ENCODE measurements around the gene ARHGEF10L. TPM values are rescaled to one million over a fixed set of nuclear protein-coding genes. Genes with fewer than 3 reads are reported as not detected.

The ARHGEF10L gene
- total RNA-seq, 1 experiment from 2014 or later, result 11.2 TPM

- TF ChIP-seq EZH2phosphoT487 (IDR thresholded peaks at IDR 0.05; ENCODE audit: borderline replicate concordance, low read length) (no peak), EZH2 (IDR thresholded peaks at IDR 0.05; ENCODE audit: low read length, unreplicated experiment) (no peak)
- ChIA-PET CTCF (no interaction called here), POLR2A (ENCODE audit: unreplicated experiment) (no interaction called here)
- Histone ChIP-seq H3K4me1 (ENCODE audit: insufficient read depth, low read length) (peaks cover 16% of the 10 kb centered on the region), H3K9ac (ENCODE audit: low read length) (no peak overlapping the region), H3K27ac (ENCODE audit: low read length) (no peak overlapping the region), H3K27me3 (ENCODE audit: low read length) (no peaks in the 10 kb centered on the region), H3K9me2 (replicated peaks; ENCODE audit: low read length) (no peaks in the 10 kb centered on the region), H2AFZ (ENCODE audit: low read length) (no peak overlapping the region), H3K36me3 (ENCODE audit: low read depth, low read length) (no peaks in the 10 kb centered on the region), H3K4me3 (ENCODE audit: low read length) (no peak overlapping the region), H3F3A (ENCODE audit: low read length, unreplicated experiment) (no peaks in the 10 kb centered on the region), H3K79me2 (ENCODE audit: low read length) (no peaks in the 10 kb centered on the region), H4K20me1 (ENCODE audit: low read length) (no peaks in the 10 kb centered on the region), H3K4me2 (ENCODE audit: low read length) (no peak overlapping the region), H3K9me3 (ENCODE audit: low read length) (no peaks in the 10 kb centered on the region)
- intact Hi-C loops (cut with micrococcal nuclease), result no loop called here
- DNase-seq (no peak), ATAC-seq (no peak)
- BruUV-seq (replicated peaks), result no TSS peak
These were observed 81.0 kb downstream of the ARHGEF10L start for GRCh38 chr1:17620448-17620847.

GRCh38 chr1:17621691-17622090 lies 82.2 kb downstream of the ARHGEF10L start:
- Histone ChIP-seq H3K79me2 (ENCODE audit: low read length) (no peaks in the 10 kb centered on the region), H3K27ac (ENCODE audit: low read length) (no peak overlapping the region), H4K20me1 (ENCODE audit: low read length) (no peaks in the 10 kb centered on the region), H2AFZ (ENCODE audit: low read length) (no peak overlapping the region), H3K9me2 (replicated peaks; ENCODE audit: low read length) (no peaks in the 10 kb centered on the region), H3K27me3 (ENCODE audit: low read length) (no peaks in the 10 kb centered on the region), H3F3A (ENCODE audit: low read length, unreplicated experiment) (no peaks in the 10 kb centered on the region), H3K36me3 (ENCODE audit: low read depth, low read length) (no peaks in the 10 kb centered on the region), H3K4me3 (ENCODE audit: low read length) (no peak overlapping the region), H3K4me1 (ENCODE audit: insufficient read depth, low read length) (peaks cover 16% of the 10 kb centered on the region), H3K9me3 (ENCODE audit: low read length) (no peaks in the 10 kb centered on the region), H3K9ac (ENCODE audit: low read length) (no peak overlapping the region), H3K4me2 (ENCODE audit: low read length) (no peak overlapping the region)
- POLR2A ChIA-PET (ENCODE audit: unreplicated experiment), result no interaction called here
- TF ChIP-seq CTCF (conservative IDR thresholded peaks at IDR 0.05; ENCODE audit: low read depth, low read length) (no peak), EZH2 (IDR thresholded peaks at IDR 0.05; ENCODE audit: low read length, unreplicated experiment) (no peak), EZH2phosphoT487 (IDR thresholded peaks at IDR 0.05; ENCODE audit: borderline replicate concordance, low read length) (no peak)
- no peak for ATAC-seq
- CTCF ChIA-PET, result no interaction called here
- BruUV-seq (replicated peaks), result no TSS peak
- no peak for DNase-seq
- intact Hi-C loops (cut with micrococcal nuclease), result no loop called here

DNA sequence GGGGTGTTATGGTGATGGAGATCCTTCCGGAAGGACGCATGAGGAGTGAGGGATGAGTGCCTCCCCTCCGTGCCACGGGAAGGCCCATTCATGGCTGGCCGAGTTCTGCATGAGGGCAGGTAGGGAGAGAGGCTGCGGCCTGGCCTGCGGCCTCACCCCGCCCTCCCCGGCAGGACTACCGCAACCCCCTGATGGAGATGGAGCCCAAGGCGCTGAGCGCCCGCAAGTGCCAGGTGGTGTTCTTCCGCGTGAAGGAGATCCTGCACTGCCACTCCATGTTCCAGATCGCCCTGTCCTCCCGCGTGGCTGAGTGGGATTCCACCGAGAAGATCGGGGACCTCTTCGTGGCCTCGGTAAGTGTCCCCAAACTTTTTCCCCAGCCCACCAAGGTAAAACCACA lies 83.3 kb downstream of the ARHGEF10L start:
- ChIA-PET POLR2A (ENCODE audit: unreplicated experiment) (no interaction called here), CTCF (no interaction called here)
- Histone ChIP-seq H3K27me3 (ENCODE audit: low read length) (no peaks in the 10 kb centered on the region), H3K4me3 (ENCODE audit: low read length) (no peak overlapping the region), H3F3A (ENCODE audit: low read length, unreplicated experiment) (no peaks in the 10 kb centered on the region), H4K20me1 (ENCODE audit: low read length) (no peaks in the 10 kb centered on the region), H3K9me3 (ENCODE audit: low read length) (no peaks in the 10 kb centered on the region), H3K4me1 (ENCODE audit: insufficient read depth, low read length) (peaks cover 16% of the 10 kb centered on the region), H3K27ac (ENCODE audit: low read length) (no peak overlapping the region), H3K9me2 (replicated peaks; ENCODE audit: low read length) (no peaks in the 10 kb centered on the region), H3K4me2 (ENCODE audit: low read length) (no peak overlapping the region), H2AFZ (ENCODE audit: low read length) (no peak overlapping the region), H3K36me3 (ENCODE audit: low read depth, low read length) (no peaks in the 10 kb centered on the region), H3K79me2 (ENCODE audit: low read length) (no peaks in the 10 kb centered on the region), H3K9ac (ENCODE audit: low read length) (no peak overlapping the region)
- ATAC-seq (no peak), DNase-seq (no peak)
- BruUV-seq (replicated peaks), result no TSS peak
- intact Hi-C loops (cut with micrococcal nuclease), result no loop called here
- TF ChIP-seq EZH2phosphoT487 (IDR thresholded peaks at IDR 0.05; ENCODE audit: borderline replicate concordance, low read length) (no peak), EZH2 (IDR thresholded peaks at IDR 0.05; ENCODE audit: low read length, unreplicated experiment) (no peak), CTCF (conservative IDR thresholded peaks at IDR 0.05; ENCODE audit: low read depth, low read length) (no peak)

Measured in PC-3 (cell line).